ENCODE data around the gene CLCF1.

Gene CLCF1

DNA sequence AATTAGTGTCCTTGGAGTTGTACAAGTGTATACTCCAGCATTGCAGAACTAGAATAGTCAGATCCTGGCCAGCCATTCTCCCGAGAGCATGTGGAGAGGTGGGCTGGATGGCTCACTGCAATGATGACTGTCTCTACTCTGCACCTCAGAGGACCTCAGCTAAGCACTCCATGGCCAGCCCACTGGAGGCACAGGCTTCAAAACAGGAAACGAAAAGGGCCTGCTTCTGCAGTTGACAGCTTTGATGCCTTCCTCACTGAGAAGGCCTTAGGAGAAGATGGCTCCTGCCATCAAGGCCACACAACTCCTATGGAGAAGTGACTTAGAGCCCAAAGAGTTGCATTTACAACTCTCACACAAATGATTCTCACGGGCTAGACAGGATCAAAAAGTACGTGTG lies 29.1 kb downstream of the CLCF1 start:
- no peaks in the 10 kb centered on the region for H3K27me3 ChIP-seq (ENCODE audit: insufficient read depth, low read depth, severe bottlenecking)
- TF ChIP-seq, protein P1, sequence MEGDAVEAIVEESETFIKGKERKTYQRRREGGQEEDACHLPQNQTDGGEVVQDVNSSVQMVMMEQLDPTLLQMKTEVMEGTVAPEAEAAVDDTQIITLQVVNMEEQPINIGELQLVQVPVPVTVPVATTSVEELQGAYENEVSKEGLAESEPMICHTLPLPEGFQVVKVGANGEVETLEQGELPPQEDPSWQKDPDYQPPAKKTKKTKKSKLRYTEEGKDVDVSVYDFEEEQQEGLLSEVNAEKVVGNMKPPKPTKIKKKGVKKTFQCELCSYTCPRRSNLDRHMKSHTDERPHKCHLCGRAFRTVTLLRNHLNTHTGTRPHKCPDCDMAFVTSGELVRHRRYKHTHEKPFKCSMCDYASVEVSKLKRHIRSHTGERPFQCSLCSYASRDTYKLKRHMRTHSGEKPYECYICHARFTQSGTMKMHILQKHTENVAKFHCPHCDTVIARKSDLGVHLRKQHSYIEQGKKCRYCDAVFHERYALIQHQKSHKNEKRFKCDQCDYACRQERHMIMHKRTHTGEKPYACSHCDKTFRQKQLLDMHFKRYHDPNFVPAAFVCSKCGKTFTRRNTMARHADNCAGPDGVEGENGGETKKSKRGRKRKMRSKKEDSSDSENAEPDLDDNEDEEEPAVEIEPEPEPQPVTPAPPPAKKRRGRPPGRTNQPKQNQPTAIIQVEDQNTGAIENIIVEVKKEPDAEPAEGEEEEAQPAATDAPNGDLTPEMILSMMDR (IDR thresholded peaks at IDR 0.05; ENCODE audit: low read depth, low read length), result no peak
- no peak overlapping the region for H3K27ac ChIP-seq
- no peaks in the 10 kb centered on the region for H3K36me3 ChIP-seq
- DNase-seq, result no peak
- H3K9me3 ChIP-seq (ENCODE audit: severe bottlenecking), result no peaks in the 10 kb centered on the region
- H3K4me3 ChIP-seq (ENCODE audit: low read depth, low read length), result no peak overlapping the region

- Histone ChIP-seq H3K27me3 (ENCODE audit: insufficient read depth, low read depth, severe bottlenecking) (no peaks in the 10 kb centered on the region), H3K4me3 (ENCODE audit: low read depth, low read length) (no peak overlapping the region), H3K36me3 (no peaks in the 10 kb centered on the region), H3K9me3 (ENCODE audit: severe bottlenecking) (no peaks in the 10 kb centered on the region), H3K27ac (no peak overlapping the region)
- no peak for DNase-seq
- TF ChIP-seq, protein P1 (IDR thresholded peaks at IDR 0.05; ENCODE audit: low read depth, low read length), result no peak
Observed at GRCh38 chr11:67337257-67337656, 36.1 kb downstream of the CLCF1 start.

GRCh38 chr11:67332081-67332691 lies 41.2 kb downstream of the CLCF1 start:
- Histone ChIP-seq H3K27me3 (ENCODE audit: insufficient read depth, low read depth, severe bottlenecking) (no peaks in the 10 kb centered on the region), H3K27ac (no peak overlapping the region), H3K36me3 (peaks cover 3% of the 10 kb centered on the region; the same call in 1 of the 2 replicates), H3K9me3 (ENCODE audit: severe bottlenecking) (no peaks in the 10 kb centered on the region), H3K4me3 (ENCODE audit: low read depth, low read length) (no peak overlapping the region)
- TF ChIP-seq, protein P1 (IDR thresholded peaks at IDR 0.05; ENCODE audit: low read depth, low read length), result no peak
- DNase-seq, result no peak

DNA sequence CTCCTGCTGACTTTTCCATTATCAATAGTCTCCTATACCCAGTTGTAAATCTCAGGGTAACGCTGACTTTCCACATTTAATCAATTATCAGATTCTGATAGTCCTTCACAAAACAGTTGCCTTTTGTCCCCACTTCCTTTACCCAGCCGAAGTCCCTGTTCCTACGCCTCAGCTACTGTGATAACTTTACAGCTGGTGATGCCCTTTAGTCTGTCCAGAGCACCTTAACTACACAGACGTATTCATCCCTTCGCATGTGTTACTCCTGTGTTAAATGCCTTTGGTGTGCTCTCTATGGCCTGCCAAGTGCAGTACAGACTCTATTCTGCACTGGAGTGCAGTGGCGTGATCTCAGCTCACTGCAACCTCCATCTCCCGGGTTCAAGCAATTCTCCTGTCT lies 49.9 kb downstream of the CLCF1 start:
- peaks cover 1% of the 10 kb centered on the region; the same call in 1 of the 2 replicates for H3K36me3 ChIP-seq
- TF ChIP-seq, protein P1 (IDR thresholded peaks at IDR 0.05; ENCODE audit: low read depth, low read length), result no peak

DNA sequence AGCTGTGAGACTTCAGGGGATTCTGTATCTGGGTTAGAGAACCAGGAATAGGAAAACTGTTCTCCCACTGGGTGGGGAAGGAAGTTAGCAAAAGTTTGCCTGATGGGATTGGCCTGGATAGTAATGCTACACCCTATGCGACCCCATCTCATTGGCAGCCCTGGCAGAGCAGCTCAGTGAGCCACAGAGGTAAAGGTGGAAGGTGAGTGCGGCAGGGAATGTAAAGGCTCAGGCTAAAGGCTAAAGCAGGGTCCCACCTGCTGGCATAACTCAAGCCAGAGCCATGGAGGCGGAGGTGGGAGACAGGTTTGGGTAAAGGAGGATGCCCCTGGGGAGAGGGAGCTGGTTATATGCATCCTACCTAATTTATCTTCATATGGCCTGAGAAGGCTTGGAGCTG lies 51.3 kb downstream of the CLCF1 start:
- TF ChIP-seq, protein P1 (IDR thresholded peaks at IDR 0.05; ENCODE audit: low read depth, low read length), result no peak
- H3K27me3 ChIP-seq (ENCODE audit: insufficient read depth, low read depth, severe bottlenecking), result no peaks in the 10 kb centered on the region

More for the DNA sequence above, 49.9 kb downstream of the CLCF1 start:
- no peak for DNase-seq
- no peak overlapping the region for H3K4me3 ChIP-seq (ENCODE audit: low read depth, low read length)
- H3K27ac ChIP-seq, result no peak overlapping the region
- no peaks in the 10 kb centered on the region for H3K27me3 ChIP-seq (ENCODE audit: insufficient read depth, low read depth, severe bottlenecking)
- no peaks in the 10 kb centered on the region for H3K9me3 ChIP-seq (ENCODE audit: severe bottlenecking)

GRCh38 chr11:67321313-67321871 lies 52.0 kb downstream of the CLCF1 start:
- Histone ChIP-seq H3K4me3 (ENCODE audit: low read depth, low read length) (no peak overlapping the region), H3K27ac (no peak overlapping the region), H3K9me3 (ENCODE audit: severe bottlenecking) (no peaks in the 10 kb centered on the region), H3K36me3 (no peaks in the 10 kb centered on the region), H3K27me3 (ENCODE audit: insufficient read depth, low read depth, severe bottlenecking) (no peaks in the 10 kb centered on the region)
- DNase-seq, result no peak
- TF ChIP-seq, protein P1 (IDR thresholded peaks at IDR 0.05; ENCODE audit: low read depth, low read length), result no peak

More for the DNA sequence above, 51.3 kb downstream of the CLCF1 start:
- H3K36me3 ChIP-seq, result no peaks in the 10 kb centered on the region
- no peak for DNase-seq
- H3K9me3 ChIP-seq (ENCODE audit: severe bottlenecking), result no peaks in the 10 kb centered on the region
- no peak overlapping the region for H3K4me3 ChIP-seq (ENCODE audit: low read depth, low read length)
- H3K27ac ChIP-seq, result no peak overlapping the region
